ENCODE results near the gene ANKS1B. TPM values are rescaled to one million over a fixed set of nuclear protein-coding genes. Genes with fewer than 3 reads are reported as not detected.

Gene ANKS1B
- total RNA-seq, 1 experiment from 2014 or later = 5.8 TPM

DNA sequence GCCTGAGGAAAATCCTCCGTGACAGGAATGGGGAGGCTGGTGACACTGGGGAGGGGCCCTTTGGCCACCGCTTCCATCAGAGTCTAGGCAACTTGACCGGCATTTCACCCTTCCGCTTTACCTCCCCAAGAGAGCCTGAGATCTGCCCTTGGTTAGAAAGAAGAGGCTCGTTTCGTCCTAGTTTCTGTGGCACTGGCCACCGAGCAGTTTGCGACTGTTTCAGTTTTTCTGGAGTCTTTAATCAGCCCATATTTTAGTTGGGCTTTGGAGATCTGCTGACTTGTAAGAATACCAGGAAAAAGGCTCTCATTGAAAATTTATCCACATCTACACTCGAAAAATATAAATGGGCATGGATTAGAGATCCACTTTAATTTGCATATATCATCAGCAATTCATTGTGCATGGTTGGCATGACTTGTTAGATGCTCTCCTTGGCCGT lies 414 bp upstream of the ANKS1B start:
- peak overlapping the region; percentile 76 for H3K4me3 Mint-ChIP-seq
- CTCF ChIA-PET = no interaction called here
- TF ChIP-seq FOXP1 (CRISPR knock-in tag; IDR thresholded peaks at IDR 0.05; ENCODE audit: borderline replicate concordance) = no peak
- TF ChIP-seq ZNF232 (CRISPR knock-in tag; IDR thresholded peaks at IDR 0.05) = no peak
- TF ChIP-seq TEAD1 (CRISPR knock-in tag; IDR thresholded peaks at IDR 0.05) = no peak
- TF ChIP-seq ZNF317 (CRISPR knock-in tag; IDR thresholded peaks at IDR 0.05; ENCODE audit: borderline replicate concordance, low read depth) = no peak
- no peak for TF ChIP-seq CREB1 (CRISPR knock-in tag; IDR thresholded peaks at IDR 0.05)
- no peak for TF ChIP-seq ZNF396 (CRISPR knock-in tag; IDR thresholded peaks at IDR 0.05; ENCODE audit: borderline replicate concordance)
- TF ChIP-seq PRDM15 (CRISPR knock-in tag; IDR thresholded peaks at IDR 0.05) = no peak
- no peak for TF ChIP-seq PRRX2 (CRISPR knock-in tag; IDR thresholded peaks at IDR 0.05)
- TF ChIP-seq, protein P1, sequence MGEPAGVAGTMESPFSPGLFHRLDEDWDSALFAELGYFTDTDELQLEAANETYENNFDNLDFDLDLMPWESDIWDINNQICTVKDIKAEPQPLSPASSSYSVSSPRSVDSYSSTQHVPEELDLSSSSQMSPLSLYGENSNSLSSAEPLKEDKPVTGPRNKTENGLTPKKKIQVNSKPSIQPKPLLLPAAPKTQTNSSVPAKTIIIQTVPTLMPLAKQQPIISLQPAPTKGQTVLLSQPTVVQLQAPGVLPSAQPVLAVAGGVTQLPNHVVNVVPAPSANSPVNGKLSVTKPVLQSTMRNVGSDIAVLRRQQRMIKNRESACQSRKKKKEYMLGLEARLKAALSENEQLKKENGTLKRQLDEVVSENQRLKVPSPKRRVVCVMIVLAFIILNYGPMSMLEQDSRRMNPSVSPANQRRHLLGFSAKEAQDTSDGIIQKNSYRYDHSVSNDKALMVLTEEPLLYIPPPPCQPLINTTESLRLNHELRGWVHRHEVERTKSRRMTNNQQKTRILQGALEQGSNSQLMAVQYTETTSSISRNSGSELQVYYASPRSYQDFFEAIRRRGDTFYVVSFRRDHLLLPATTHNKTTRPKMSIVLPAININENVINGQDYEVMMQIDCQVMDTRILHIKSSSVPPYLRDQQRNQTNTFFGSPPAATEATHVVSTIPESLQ (CRISPR knock-in tag; IDR thresholded peaks at IDR 0.05) = no peak
- no peak for TF ChIP-seq ZMAT4 (CRISPR knock-in tag; IDR thresholded peaks at IDR 0.05)
- no peak for TF ChIP-seq RORB (CRISPR knock-in tag; IDR thresholded peaks at IDR 0.05)
- no peak for TF ChIP-seq E2F5 (CRISPR knock-in tag; IDR thresholded peaks at IDR 0.05)
- no peak for TF ChIP-seq ARID4B (CRISPR knock-in tag; IDR thresholded peaks at IDR 0.05; ENCODE audit: borderline replicate concordance)
- no peak for TF ChIP-seq ZNF138 (CRISPR knock-in tag; conservative IDR thresholded peaks at IDR 0.05)
- peak; percentile 33 for ATAC-seq
- POLR2A ChIA-PET = no interaction called here
- H3K4me1 Mint-ChIP-seq = peaks cover 18% of the 10 kb centered on the region
- H3K36me3 Mint-ChIP-seq = no peaks in the 10 kb centered on the region
- H3K9me3 Mint-ChIP-seq = no peaks in the 10 kb centered on the region
- H3K27ac Mint-ChIP-seq = no peak overlapping the region
- H3K27me3 Mint-ChIP-seq (ENCODE audit: low read depth) = peaks cover 37% of the 10 kb centered on the region
- DNase-seq (ENCODE audit: low spot score) = no peak
